PC-3 (cell line): ENCODE results near the gene KRTAP10-5.

Source experiments
- EZH2 ChIP-seq: fragments of 300-600 bp; sonication (generic); IDR thresholded peaks from one replicate; pipeline ENCODE4 v1.6.1; 2017; ENCODE audit warnings: antibody characterized with exemption, mild to moderate bottlenecking, low read length; ENCODE audit not compliant: unreplicated experiment
- EZH2phosphoT487 ChIP-seq: fragments of 300-600 bp; sonication (generic); IDR thresholded peaks from 2 replicates; pipeline ENCODE4 v1.6.1; 2018; ENCODE audit warnings: mild to moderate bottlenecking, antibody characterized with exemption, low read length, borderline replicate concordance

DNA sequence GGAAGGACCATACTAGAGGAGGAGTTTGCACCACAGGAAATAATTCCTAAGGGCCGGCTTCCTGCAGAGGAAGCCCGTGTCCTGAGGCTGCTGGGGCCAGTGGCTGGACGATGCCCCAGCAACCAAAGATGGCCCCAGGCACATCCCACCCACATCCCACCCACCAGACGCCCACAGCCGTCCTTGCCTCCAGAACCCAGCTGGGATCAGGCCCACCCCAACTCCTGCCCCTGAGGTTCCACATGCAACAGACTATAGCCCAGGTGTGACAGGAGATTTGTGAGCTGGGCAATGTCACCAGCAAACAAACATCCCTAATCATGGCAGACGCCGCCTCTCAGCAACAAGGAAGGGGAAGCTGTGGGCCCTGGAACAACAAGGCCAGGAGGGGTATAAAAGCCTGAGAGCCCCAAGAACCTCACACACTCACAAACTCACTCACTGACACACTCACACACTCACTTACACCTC, 46.3 kb upstream of the KRTAP10-5 start, which contains the start of gene KRTAP10-9:
- no peak for TF ChIP-seq EZH2
- TF ChIP-seq EZH2phosphoT487, result no peak
